PC-9 (cell line): ENCODE measurements around the gene GPR146. TPM values are rescaled to one million over a fixed set of nuclear protein-coding genes. Genes with fewer than 3 reads are reported as not detected.

Source experiments
- BruUV-seq: library from RNA; stranded (reverse); fragments of 400-500 nt; replicated peaks from 2 replicates; lab custom pipeline; 2021; lab: Mats Ljungman, UMichigan
- CTCF ChIA-PET: fragments of 300-600 bp; sonication (Branson Sonifier 250); formaldehyde crosslinking; loops from one replicate; lab custom pipeline; 2022; ENCODE audit warnings: antibody characterized with exemption; lab: Charles Lee
- POLR2A ChIA-PET: fragments of 300-600 bp; sonication (Branson Sonifier 250); formaldehyde crosslinking; loops from one replicate; lab custom pipeline; 2022; ENCODE audit warnings: antibody characterized with exemption; ENCODE audit not compliant: unreplicated experiment; lab: Charles Lee
- DNase-seq, 2 experiments: peaks; one replicate each; pipeline versions ENCODE4 v3.0.0 to v3.0.0-alpha.2; 2015 to 2022; ENCODE audit warnings: mixed read lengths in 1 of 2
- H2AFZ ChIP-seq: fragments of 200-600 bp; sonication (generic); 2 replicates; pipeline ENCODE4 v1.8.1; 2017; ENCODE audit warnings: antibody characterized with exemption
- H3F3A ChIP-seq: fragments of 200-600 bp; sonication (generic); 2 replicates; pipeline ENCODE4 v1.8.1; 2017; ENCODE audit warnings: antibody characterized with exemption, mild to moderate bottlenecking, low read depth; ENCODE audit not compliant: insufficient read depth
- H3K27ac ChIP-seq: fragments of 200-600 bp; sonication (generic); 2 replicates; pipeline ENCODE4 v1.6.1; 2016; ENCODE audit warnings: mixed run types
- H3K27me3 ChIP-seq: fragments of 200-600 bp; sonication (generic); 2 replicates; pipeline ENCODE4 v1.6.1; 2016; ENCODE audit warnings: low read depth, mixed run types; ENCODE audit not compliant: insufficient read depth
- H3K36me3 ChIP-seq: fragments of 200-600 bp; sonication (generic); 2 replicates; pipeline ENCODE4 v1.6.1; 2016; ENCODE audit warnings: low read depth, mixed run types
- H3K4me1 ChIP-seq: fragments of 200-600 bp; sonication (generic); replicated peaks from 2 replicates; pipeline ENCODE4 v1.6.1; 2016; ENCODE audit warnings: mixed run types; ENCODE audit not compliant: insufficient read depth
- H3K4me2 ChIP-seq: fragments of 200-600 bp; sonication (generic); 2 replicates; pipeline ENCODE4 v1.6.1; 2017; ENCODE audit warnings: mixed run types
- H3K4me3 ChIP-seq: fragments of 200-600 bp; sonication (generic); 2 replicates; pipeline ENCODE4 v1.6.1; 2016; ENCODE audit warnings: mixed run types
- H3K79me2 ChIP-seq: fragments of 200-600 bp; sonication (generic); 2 replicates; pipeline ENCODE4 v1.6.1; 2017; ENCODE audit warnings: low read depth, mixed run types
- H3K9me2 ChIP-seq: fragments of 200-600 bp; sonication (generic); 2 replicates; pipeline ENCODE4 v1.8.1; 2017; ENCODE audit warnings: mild to moderate bottlenecking; ENCODE audit not compliant: insufficient read depth
- H3K9me3 ChIP-seq: fragments of 200-600 bp; sonication (generic); 2 replicates; pipeline ENCODE4 v1.8.1; 2016; ENCODE audit warnings: low read depth; ENCODE audit not compliant: insufficient read depth
- H4K20me1 ChIP-seq: fragments of 200-600 bp; sonication (generic); 2 replicates; pipeline ENCODE4 v1.8.1; 2017; ENCODE audit not compliant: insufficient read depth
- CTCF ChIP-seq: fragments of 200-600 bp; sonication (generic); conservative IDR thresholded peaks from 2 replicates; pipeline ENCODE4 v1.6.1; 2017; ENCODE audit warnings: mixed run types, antibody characterized with exemption, mild to moderate bottlenecking, moderate library complexity
- EZH2 ChIP-seq: fragments of 200-600 bp; sonication (generic); IDR thresholded peaks from 2 replicates; pipeline ENCODE4 v1.8.0; 2017; ENCODE audit warnings: antibody characterized with exemption, low read depth
- intact Hi-C: fragments of 100-400 bp; cut with micrococcal nuclease; formaldehyde crosslinking; loops from one replicate; pipeline ENCODE4 v1.10.0; 2022; ENCODE audit not compliant: unreplicated experiment
- total RNA-seq: library from RNA; stranded (reverse); gene quantifications from 2 replicates; pipeline ENCODE4 v1.2.3, GENCODE V29; 2021

Gene GPR146
- total RNA-seq, 1 experiment from 2014 or later: 3.4 TPM

GRCh38 chr7:1100386-1100785, 56.0 kb downstream of the GPR146 start:
- H3K27me3 ChIP-seq: no peaks in the 10 kb centered on the region
- no peak for DNase-seq
- peaks cover 8% of the 10 kb centered on the region; the same call in 1 of the 2 replicates for H3K79me2 ChIP-seq
- TF ChIP-seq EZH2 (no peak), CTCF (no peak)
- H3K4me1 ChIP-seq: no peaks in the 10 kb centered on the region
- BruUV-seq: no TSS peak
- POLR2A ChIA-PET: no interaction called here
- H3F3A ChIP-seq: no peaks in the 10 kb centered on the region
- intact Hi-C loops: no loop called here
- no peaks in the 10 kb centered on the region for H3K9me3 ChIP-seq
- no peak overlapping the region for H3K27ac ChIP-seq
- H3K36me3 ChIP-seq: no peaks in the 10 kb centered on the region
- H3K4me2 ChIP-seq: no peak overlapping the region
- H3K4me3 ChIP-seq: no peak overlapping the region
- H2AFZ ChIP-seq: no peak overlapping the region
- CTCF ChIA-PET: interaction anchor here (0.6 kb wide), 1 partner anchor 381 kb away, joined by 10 read pairs; no protein-coding TSS in a partner anchor
- no peaks in the 10 kb centered on the region for H3K9me2 ChIP-seq
- peaks cover 44% of the 10 kb centered on the region for H4K20me1 ChIP-seq

DNA sequence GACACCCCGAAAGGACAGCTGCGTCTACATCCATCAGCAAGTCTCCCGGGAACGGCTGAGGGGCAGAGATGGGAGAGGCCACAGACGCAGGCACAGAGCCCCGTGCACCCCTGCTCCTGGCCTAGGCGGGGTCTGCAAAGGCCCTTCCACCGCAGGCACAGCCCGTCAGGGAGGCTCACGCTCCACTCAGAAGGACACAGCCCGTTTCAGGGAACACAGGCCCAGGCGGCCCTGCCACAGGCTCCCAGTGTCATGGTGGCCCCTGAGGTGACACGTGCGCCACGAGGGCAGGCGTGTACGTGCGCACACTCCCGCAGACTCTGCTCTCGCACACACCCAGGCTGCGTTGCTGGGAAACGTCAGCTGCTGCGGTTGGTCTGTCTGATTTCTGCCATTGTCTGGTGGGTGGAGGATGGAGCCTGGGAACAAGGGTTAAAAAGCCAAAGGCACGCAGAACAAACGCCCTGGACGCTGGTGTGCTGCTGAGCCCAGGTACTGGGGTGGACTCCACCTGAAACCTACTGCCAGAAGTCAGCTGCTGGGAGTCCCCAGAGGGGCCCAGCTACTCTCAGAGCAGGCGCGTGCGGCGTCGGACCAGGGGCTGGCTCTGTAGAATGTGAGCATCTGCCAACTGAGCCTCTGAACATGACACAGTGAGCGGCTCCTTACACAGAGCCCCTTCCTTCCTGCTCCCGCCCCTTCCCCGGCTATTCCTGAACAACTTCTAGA, 56.7 kb downstream of the GPR146 start:
- CTCF ChIA-PET: no interaction called here

More for the DNA sequence above, 56.7 kb downstream of the GPR146 start:
- intact Hi-C loops: no loop called here
- H3K27me3 ChIP-seq: no peaks in the 10 kb centered on the region
- H3K9me3 ChIP-seq: no peaks in the 10 kb centered on the region
- TF ChIP-seq CTCF (no peak), EZH2 (no peak)
- H3K4me3 ChIP-seq: no peak overlapping the region
- H2AFZ ChIP-seq: no peak overlapping the region
- H3K4me1 ChIP-seq: no peaks in the 10 kb centered on the region
- peaks cover 48% of the 10 kb centered on the region for H4K20me1 ChIP-seq
- no peaks in the 10 kb centered on the region for H3K9me2 ChIP-seq
- H3F3A ChIP-seq: no peaks in the 10 kb centered on the region
- BruUV-seq: no TSS peak
- H3K27ac ChIP-seq: no peak overlapping the region
- no peaks in the 10 kb centered on the region for H3K36me3 ChIP-seq
- no peak overlapping the region for H3K4me2 ChIP-seq
- H3K79me2 ChIP-seq: peaks cover 8% of the 10 kb centered on the region; the same call in 1 of the 2 replicates
- POLR2A ChIA-PET: no interaction called here
- DNase-seq: no peak
